GM12864 (cell line): Measurements from ENCODE around the gene ITGB3BP.
A peak's percentile ranks its signal among the peaks of the same experiment; 100 is the strongest.

Experiments
- DNase-seq: peaks from one replicate; pipeline ENCODE4 v3.0.0-alpha.2; 2011; ENCODE audit warnings: low read depth
- H3K4me3 ChIP-seq: 2 replicates; pipeline ENCODE4 v1.5.1; 2011; ENCODE audit warnings: mild to moderate bottlenecking, low read depth, low read length, control low read depth
- TF ChIP-seq, protein P1 (sequence below): IDR thresholded peaks from 2 replicates; pipeline ENCODE4 v1.5.1; 2011; ENCODE audit warnings: low read depth, mild to moderate bottlenecking, moderate library complexity, low read length, control low read depth, inconsistent platforms; ENCODE audit errors: missing control alignments

The ITGB3BP gene

GRCh38 chr1:63454269-63454668 lies 68.8 kb downstream of the ITGB3BP start:
- TF ChIP-seq, protein P1, sequence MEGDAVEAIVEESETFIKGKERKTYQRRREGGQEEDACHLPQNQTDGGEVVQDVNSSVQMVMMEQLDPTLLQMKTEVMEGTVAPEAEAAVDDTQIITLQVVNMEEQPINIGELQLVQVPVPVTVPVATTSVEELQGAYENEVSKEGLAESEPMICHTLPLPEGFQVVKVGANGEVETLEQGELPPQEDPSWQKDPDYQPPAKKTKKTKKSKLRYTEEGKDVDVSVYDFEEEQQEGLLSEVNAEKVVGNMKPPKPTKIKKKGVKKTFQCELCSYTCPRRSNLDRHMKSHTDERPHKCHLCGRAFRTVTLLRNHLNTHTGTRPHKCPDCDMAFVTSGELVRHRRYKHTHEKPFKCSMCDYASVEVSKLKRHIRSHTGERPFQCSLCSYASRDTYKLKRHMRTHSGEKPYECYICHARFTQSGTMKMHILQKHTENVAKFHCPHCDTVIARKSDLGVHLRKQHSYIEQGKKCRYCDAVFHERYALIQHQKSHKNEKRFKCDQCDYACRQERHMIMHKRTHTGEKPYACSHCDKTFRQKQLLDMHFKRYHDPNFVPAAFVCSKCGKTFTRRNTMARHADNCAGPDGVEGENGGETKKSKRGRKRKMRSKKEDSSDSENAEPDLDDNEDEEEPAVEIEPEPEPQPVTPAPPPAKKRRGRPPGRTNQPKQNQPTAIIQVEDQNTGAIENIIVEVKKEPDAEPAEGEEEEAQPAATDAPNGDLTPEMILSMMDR: peak; percentile 5
- no peak for DNase-seq
- no peak overlapping the region for H3K4me3 ChIP-seq

GRCh38 chr1:63453232-63453631 lies 69.8 kb downstream of the ITGB3BP start:
- TF ChIP-seq, protein P1: no peak
- no peak for DNase-seq
- no peak overlapping the region for H3K4me3 ChIP-seq

DNA sequence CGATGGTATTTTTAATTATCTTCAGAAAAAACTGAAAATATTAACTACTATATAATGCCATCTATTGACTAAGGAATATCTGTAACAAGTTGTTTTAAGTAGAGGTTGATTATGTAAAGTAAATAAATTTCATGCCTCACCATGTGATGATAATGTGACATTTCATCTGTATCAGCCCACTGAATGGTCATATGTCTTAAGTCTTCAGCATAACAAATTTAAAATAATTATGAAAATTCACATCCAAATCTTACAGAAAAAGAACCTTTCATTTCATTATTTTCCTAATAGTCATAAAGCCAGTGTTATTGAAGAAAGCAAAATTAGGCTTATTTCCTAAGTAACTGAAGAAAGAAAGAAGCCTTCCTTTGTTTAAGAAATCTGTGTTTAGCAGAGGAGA lies 72.6 kb downstream of the ITGB3BP start:
- TF ChIP-seq, protein P1: no peak
- no peak overlapping the region for H3K4me3 ChIP-seq
- no peak for DNase-seq

- DNase-seq: no peak
- H3K4me3 ChIP-seq: no peak overlapping the region
- TF ChIP-seq, protein P1: no peak
Observed at GRCh38 chr1:63448731-63449246, 74.2 kb downstream of the ITGB3BP start.

DNA sequence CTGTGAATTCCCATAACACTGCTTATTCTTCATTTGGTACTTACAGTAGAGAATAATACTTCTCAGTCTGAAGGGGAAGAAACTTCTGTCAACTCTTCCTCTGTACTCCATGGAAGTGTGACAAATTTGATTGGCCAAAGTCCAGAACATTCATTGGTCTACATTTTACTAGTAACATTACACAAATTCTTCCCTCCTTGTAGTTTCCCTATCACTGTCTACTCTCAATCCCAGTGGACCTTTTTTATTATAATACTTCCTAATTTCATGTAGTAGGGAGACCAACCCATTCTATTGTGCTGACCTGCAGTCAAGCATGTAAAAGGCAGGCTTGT lies 80.9 kb downstream of the ITGB3BP start:
- no peak for DNase-seq
- TF ChIP-seq, protein P1: no peak
- no peak overlapping the region for H3K4me3 ChIP-seq

DNA sequence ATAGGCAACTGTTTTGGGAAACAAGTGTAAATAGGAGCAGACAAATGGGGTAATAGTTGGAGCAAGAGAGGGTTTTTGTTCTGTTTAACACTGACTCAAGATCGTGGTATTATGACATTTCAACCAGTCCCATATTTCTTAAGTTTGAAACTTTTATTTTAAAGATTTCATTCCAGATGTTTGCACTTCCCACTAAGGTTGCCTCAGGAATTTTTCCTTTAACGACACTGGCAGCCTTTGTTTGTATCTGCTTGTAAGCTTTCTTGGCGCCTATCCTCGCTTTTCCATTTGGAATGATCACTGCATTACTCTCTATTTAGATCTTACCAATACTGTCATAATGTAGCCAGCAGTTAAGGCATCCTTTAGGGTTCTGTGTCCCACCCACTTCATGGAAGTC lies 87.9 kb downstream of the ITGB3BP start:
- no peak for DNase-seq
- TF ChIP-seq, protein P1: no peak
- H3K4me3 ChIP-seq: no peak overlapping the region

DNA sequence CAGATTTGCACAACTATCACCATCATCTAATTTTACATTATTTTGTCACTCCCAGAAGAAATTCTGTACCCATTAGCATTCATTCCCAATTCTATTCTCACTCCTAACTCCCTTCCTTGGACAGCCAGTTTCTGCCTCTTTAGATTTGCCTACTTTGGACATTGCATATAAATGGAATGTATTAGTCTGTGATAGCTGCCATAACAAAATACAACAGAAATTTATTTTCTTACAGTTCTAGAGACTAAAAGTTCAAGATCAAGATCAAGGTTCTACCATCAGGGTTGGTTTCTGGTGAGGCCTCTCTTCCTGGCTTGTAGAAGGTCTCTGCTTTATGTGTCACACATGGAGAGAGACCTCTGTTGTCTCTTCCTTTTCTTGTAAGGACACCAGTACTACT lies 93.7 kb downstream of the ITGB3BP start:
- no peak overlapping the region for H3K4me3 ChIP-seq
- TF ChIP-seq, protein P1: no peak
- DNase-seq: no peak
